Neural crest cell (in vitro differentiated cells): ENCODE measurements around the gene OXNAD1. TPM values are rescaled to one million over a fixed set of nuclear protein-coding genes. Genes with fewer than 3 reads are reported as not detected.

ENCODE experiments used
- DNase-seq: peaks from one replicate; pipeline ENCODE4 v3.0.0; 2021; ENCODE audit warnings: low read depth, mixed read lengths, low spot score
- H3K27ac Mint-ChIP-seq: one replicate; pipeline ENCODE4 v1.8.0; 2021; ENCODE audit warnings: mild to moderate bottlenecking, mixed read lengths; ENCODE audit not compliant: unreplicated experiment
- H3K27me3 Mint-ChIP-seq: 2 replicates; pipeline ENCODE4 v1.8.0; 2021; ENCODE audit warnings: low read depth, mild to moderate bottlenecking, mixed read lengths
- H3K36me3 Mint-ChIP-seq: 2 replicates; pipeline ENCODE4 v1.8.0; 2021; ENCODE audit warnings: low read depth, mild to moderate bottlenecking, mixed read lengths
- H3K4me1 Mint-ChIP-seq: 2 replicates; pipeline ENCODE4 v1.8.0; 2021; ENCODE audit warnings: mixed read lengths
- H3K4me3 Mint-ChIP-seq: one replicate; pipeline ENCODE4 v1.8.0; 2021; ENCODE audit warnings: mild to moderate bottlenecking, mixed read lengths
- H3K9me3 Mint-ChIP-seq: 2 replicates; pipeline ENCODE4 v1.8.0; 2021; ENCODE audit warnings: mixed read lengths
- total RNA-seq: library from RNA; stranded (reverse); gene quantifications from 2 replicates; pipeline ENCODE4 v1.2.1, GENCODE V29; 2021
- TF ChIP-seq, protein P1 (sequence below): fragments of 200-600 bp; sonication (generic); conservative IDR thresholded peaks from 2 replicates; pipeline ENCODE4 v1.5.0; 2021; ENCODE audit warnings: antibody characterized with exemption, mild to moderate bottlenecking

The OXNAD1 gene
- total RNA-seq, 1 donor from 2014 or later = 17.4 TPM

- no peaks in the 10 kb centered on the region for H3K4me1 Mint-ChIP-seq
- peaks cover 3% of the 10 kb centered on the region for H3K27me3 Mint-ChIP-seq
- DNase-seq = no peak
- no peaks in the 10 kb centered on the region for H3K36me3 Mint-ChIP-seq
- H3K4me3 Mint-ChIP-seq = no peak overlapping the region
- H3K9me3 Mint-ChIP-seq = no peaks in the 10 kb centered on the region
- TF ChIP-seq, protein P1, sequence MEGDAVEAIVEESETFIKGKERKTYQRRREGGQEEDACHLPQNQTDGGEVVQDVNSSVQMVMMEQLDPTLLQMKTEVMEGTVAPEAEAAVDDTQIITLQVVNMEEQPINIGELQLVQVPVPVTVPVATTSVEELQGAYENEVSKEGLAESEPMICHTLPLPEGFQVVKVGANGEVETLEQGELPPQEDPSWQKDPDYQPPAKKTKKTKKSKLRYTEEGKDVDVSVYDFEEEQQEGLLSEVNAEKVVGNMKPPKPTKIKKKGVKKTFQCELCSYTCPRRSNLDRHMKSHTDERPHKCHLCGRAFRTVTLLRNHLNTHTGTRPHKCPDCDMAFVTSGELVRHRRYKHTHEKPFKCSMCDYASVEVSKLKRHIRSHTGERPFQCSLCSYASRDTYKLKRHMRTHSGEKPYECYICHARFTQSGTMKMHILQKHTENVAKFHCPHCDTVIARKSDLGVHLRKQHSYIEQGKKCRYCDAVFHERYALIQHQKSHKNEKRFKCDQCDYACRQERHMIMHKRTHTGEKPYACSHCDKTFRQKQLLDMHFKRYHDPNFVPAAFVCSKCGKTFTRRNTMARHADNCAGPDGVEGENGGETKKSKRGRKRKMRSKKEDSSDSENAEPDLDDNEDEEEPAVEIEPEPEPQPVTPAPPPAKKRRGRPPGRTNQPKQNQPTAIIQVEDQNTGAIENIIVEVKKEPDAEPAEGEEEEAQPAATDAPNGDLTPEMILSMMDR = no peak
- no peak overlapping the region for H3K27ac Mint-ChIP-seq
These were observed 28.9 kb upstream of the OXNAD1 start for GRCh38 chr3:16236030-16236639.

DNA sequence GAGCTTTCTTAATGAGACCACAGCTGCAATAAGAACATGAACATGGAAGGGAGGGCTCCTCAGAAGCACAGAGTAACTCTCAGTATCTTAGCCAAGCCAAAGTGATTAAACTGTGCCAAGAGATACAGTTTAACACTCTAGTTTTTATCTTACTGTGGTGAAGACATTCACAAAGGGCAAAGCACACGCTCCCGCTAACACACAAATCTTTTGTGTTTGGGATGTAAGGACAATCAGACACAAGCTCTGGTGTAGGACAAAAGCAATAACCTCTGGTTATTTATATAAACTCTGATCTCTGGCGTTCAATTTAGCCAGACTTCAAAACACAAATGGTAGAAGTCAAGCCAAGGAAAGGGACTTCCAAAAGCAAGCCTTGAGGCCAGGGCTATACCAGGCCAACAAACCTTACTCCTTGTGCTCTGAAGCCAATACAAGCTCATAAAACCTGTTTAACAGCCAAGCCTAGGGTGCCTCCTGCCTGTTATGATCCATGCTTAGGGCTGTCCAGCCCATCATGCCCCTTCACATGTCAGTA is 28.1 kb upstream of the OXNAD1 start:
- Mint-ChIP-seq H3K27me3 (peaks cover 3% of the 10 kb centered on the region), H3K4me1 (no peaks in the 10 kb centered on the region), H3K9me3 (no peaks in the 10 kb centered on the region), H3K27ac (no peak overlapping the region), H3K36me3 (no peaks in the 10 kb centered on the region), H3K4me3 (no peak overlapping the region)
- TF ChIP-seq, protein P1 = no peak
- DNase-seq = no peak

GRCh38 chr3:16239086-16239770 is 25.8 kb upstream of the OXNAD1 start:
- Mint-ChIP-seq H3K27ac (no peak overlapping the region), H3K4me3 (no peak overlapping the region), H3K4me1 (no peaks in the 10 kb centered on the region), H3K9me3 (no peaks in the 10 kb centered on the region), H3K36me3 (no peaks in the 10 kb centered on the region), H3K27me3 (peaks cover 3% of the 10 kb centered on the region)
- DNase-seq = no peak
- TF ChIP-seq, protein P1 = no peak

- Mint-ChIP-seq H3K27me3 (peaks cover 3% of the 10 kb centered on the region), H3K27ac (no peak overlapping the region), H3K36me3 (no peaks in the 10 kb centered on the region), H3K4me3 (no peak overlapping the region), H3K9me3 (no peaks in the 10 kb centered on the region), H3K4me1 (no peaks in the 10 kb centered on the region)
- DNase-seq = no peak
- TF ChIP-seq, protein P1 = no peak
These were observed 25.2 kb upstream of the OXNAD1 start for GRCh38 chr3:16239780-16240179.

GRCh38 chr3:16240229-16241023 is 24.6 kb upstream of the OXNAD1 start:
- Mint-ChIP-seq H3K4me3 (no peak overlapping the region), H3K27me3 (peaks cover 3% of the 10 kb centered on the region), H3K36me3 (no peaks in the 10 kb centered on the region), H3K4me1 (no peaks in the 10 kb centered on the region), H3K27ac (no peak overlapping the region), H3K9me3 (no peaks in the 10 kb centered on the region)
- DNase-seq = no peak
- TF ChIP-seq, protein P1 = no peak
